SK-N-DZ (cell line): Measurements from ENCODE around the gene OR5I1. TPM values are rescaled to one million over a fixed set of nuclear protein-coding genes. Genes with fewer than 3 reads are reported as not detected.
"Not testable (repeated sequence)": the region's sequence is repeated elsewhere in the genome, so short reads cannot be mapped to it uniquely, and the experiment has no call there.

ENCODE experiments used
- DNase-seq: peaks from one replicate; pipeline ENCODE4 v3.0.0-alpha.2; 2015; ENCODE audit warnings: low spot score
- polyA plus RNA-seq, 2 experiments: library from polyadenylated mRNA; depleted of rRNA; stranded (reverse); fragments of >200 nt; gene quantifications; 2 replicates each; pipeline ENCODE4 v1.2.3, GENCODE V29; 2014

The OR5I1 gene
- polyA plus RNA-seq (2014; cell fraction: cytosol; rRNA removed), result not detected in 2 replicates
- polyA plus RNA-seq (2014; cell fraction: nucleus; rRNA removed), result not detected in 2 replicates

DNA sequence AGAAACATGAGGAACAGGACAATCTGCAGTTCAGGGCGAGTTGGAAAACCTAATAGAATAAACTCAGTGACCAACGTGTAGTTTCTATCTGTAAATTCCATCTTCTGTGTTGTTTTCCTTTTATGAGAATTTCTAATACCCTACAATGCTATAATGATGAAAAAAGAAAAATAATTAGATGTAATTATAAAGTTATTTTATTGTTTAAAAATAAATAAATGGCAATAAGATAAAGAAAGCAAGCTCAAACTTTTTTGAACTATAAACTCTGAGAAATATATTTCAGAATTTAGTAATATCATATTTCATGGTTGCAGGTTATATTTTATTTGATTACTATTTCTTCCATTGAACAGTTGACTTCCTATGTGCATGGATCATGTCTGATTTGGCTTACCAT, at the start of gene OR5I1:
OR5I1 (minus strand) TSS at position 101 of the 400 bp plus-strand sequence; CDS start at position 101, 0 bp downstream.
- no peak for DNase-seq

GRCh38 chr11:55970935-55971334, 34.7 kb upstream of the OR5I1 start:
- no peak for DNase-seq

DNA sequence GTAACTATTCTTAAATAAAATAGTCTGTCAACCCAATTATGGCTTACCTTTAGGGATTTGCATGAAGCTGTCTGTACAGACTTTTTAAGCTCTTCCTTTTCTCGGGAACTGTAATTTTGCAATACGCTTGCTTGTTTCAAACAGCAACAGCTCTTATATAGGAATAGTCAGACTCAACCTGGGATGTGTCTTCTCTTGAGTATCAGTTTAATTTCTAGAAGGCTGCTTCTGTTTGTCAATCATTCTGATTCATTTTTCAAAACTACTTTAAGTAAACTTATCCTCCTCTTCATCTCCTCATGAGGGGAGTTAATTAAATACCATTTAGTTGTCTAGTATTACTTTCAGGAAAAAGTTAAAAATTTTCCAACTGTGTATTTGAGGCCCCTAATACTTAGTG, 33.6 kb upstream of the OR5I1 start, which contains the start of gene OR10AG1:
OR10AG1 (minus strand) TSS at position 101 of the 400 bp plus-strand sequence; CDS start at position 63, 38 bp downstream.
- DNase-seq, result no peak

GRCh38 chr11:55967914-55968313, 31.7 kb upstream of the OR5I1 start:
- DNase-seq, result no peak

GRCh38 chr11:55966391-55966790, 30.2 kb upstream of the OR5I1 start:
- no peak for DNase-seq

- no peak for DNase-seq
Observed at GRCh38 chr11:55956521-55956920, 20.3 kb upstream of the OR5I1 start.

- DNase-seq, result no peak
Observed at GRCh38 chr11:55949330-55949729, 13.1 kb upstream of the OR5I1 start.

- DNase-seq, result peak; percentile 43
Observed at GRCh38 chr11:55942785-55943392, 6.7 kb upstream of the OR5I1 start.

DNA sequence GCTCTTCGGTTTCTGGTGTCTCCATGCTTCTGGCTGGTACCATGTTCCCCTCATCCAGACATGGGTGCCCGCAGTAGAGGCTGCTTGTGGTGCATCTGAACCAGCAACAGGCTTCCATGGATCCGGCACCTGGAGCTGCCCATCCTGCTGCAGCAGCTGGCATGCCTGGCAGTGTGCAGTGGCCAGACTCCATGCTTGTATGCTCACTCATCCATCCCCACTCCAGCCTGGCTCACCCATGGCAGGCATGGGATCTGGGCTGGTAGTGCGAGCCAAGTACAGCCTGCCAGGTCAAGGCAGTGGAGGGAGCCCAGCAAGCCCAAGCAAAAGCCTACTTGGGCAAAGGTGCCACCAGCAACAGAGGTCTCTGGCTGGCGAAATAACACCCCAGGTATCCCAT, 15.7 kb downstream of the OR5I1 start:
- no peak for DNase-seq

- DNase-seq, result no peak
Observed at GRCh38 chr11:55914482-55914881, 21.7 kb downstream of the OR5I1 start, which contains the start of gene OR5W2. OR5W2 (minus strand) TSS chr11:55914582; CDS start chr11:55914582, 0 bp downstream.

DNA sequence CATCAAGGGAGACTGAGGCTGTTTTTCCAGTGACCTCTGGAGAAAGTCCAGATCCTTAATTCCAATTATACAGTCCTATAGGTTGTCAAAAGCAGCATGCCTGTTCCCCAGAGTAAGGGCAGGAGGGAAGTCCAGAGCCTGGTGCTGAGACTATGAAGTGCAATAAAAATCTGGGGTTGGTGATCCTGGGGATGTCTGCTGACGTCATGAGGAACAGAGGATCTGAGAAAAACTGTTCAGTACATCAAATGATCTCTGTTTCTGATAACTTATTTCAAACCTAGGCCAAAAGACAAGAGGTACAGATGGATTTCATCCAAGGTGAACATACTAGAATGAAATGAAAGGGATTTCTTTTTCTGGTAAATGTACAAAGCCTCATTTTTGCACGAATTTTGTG, 33.9 kb downstream of the OR5I1 start:
- DNase-seq, result no peak

DNA sequence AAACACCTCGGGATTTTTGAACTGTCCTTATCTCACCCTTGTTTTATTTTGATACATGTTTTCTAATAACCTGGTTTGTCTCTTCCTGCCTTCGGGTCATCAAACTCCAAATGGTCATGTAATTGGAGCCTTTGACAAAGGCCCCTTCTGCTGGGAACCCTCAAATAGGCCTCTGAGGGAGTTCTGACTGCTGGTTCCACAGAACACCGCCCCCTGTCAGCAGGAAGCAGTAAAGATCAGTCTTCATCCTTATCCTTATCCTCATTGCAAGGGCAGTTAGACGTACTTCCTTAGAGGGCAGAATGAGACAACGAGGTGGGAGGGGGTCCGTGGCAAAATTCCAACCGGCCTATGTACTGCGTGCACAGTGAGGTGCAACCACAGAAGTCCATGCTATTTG, 41.0 kb downstream of the OR5I1 start:
- no peak for DNase-seq

- DNase-seq, result not testable (repeated sequence)
Observed at GRCh38 chr11:55885481-55885880, 50.7 kb downstream of the OR5I1 start.
